ENCODE results near the gene ADAT1.

The ADAT1 gene

DNA sequence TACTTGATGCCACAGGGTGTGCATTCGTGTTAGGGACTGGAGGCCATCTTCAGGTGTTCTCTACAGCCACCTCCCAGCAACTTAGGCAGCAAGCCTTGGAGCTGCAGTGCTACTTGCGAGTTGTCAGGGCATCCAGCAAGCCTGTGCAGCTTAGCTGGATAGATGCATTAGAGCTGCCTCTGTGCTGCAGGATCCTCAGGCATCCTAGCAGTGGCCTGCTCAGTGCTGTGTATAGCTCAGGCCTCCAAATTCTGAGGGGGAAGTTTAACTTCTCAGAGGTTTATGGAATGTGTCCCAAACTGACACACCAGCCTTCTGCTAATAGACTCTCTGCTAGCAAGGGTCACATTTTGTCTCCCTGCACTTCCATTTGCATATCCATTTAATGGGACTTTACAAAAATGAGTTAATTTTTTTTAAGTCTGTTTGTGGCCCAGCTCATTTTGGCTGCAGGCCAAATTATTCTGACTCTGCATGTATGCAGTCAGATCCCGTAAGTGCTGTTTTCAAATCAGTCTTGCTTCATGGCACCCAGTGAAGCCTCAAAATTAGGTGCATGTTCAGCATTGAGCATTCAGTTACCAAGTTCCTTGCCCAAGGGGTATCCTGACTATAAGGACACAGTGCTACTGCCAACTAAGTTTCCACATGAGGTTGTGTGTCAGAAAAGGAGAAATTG is 50.1 kb downstream of the ADAT1 start:
- no peak for TF ChIP-seq GABPA (IDR thresholded peaks at IDR 0.05; ENCODE audit: low read depth)
- TF ChIP-seq REST (IDR thresholded peaks at IDR 0.05; ENCODE audit: insufficient replicate concordance, low read depth): no peak
- DNase-seq (ENCODE audit: low read depth in 1 of 2, low spot score in 1 of 2): no peak
- Histone ChIP-seq H3K27me3 (ENCODE audit: insufficient read depth, poor library complexity, severe bottlenecking) (no peaks in the 10 kb centered on the region), H3K4me3 (replicated peaks; ENCODE audit: insufficient read depth, low read length) (no peak overlapping the region), H3K27ac (replicated peaks) (no peak overlapping the region)

DNA sequence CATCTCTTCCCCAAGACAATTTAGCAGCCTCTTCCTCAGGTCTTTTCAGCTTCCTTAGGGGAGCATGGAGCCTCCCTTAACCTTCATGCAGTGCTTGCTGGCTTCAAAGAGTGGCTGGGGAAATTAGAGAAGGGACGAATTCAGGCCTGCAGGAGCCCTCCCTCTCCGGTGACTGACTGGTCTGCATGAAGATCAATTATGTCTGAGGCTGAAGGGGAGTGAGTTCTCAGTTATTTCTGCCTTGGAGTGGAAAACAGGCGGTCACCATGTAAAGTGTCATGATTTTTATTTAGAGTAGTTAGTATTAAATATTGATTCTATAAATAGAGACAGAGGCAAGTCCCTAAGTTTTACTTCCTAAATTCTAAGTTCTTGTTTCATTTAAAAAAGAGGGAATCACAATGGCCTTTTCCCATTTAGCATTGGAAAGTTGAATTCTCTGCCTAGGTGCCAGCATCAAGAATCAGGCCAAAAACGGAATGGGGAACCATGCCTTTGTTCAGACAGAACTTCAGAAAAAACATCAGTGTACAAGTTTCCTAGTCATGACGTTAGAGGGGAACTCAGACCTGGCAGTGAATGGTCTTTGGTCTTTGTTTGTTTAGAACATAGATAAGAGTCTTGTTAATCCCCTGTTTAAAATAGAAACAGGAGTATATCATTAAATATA is 52.5 kb downstream of the ADAT1 start:
- Histone ChIP-seq H3K4me3 (replicated peaks; ENCODE audit: insufficient read depth, low read length) (no peak overlapping the region), H3K27ac (replicated peaks) (no peak overlapping the region), H3K27me3 (ENCODE audit: insufficient read depth, poor library complexity, severe bottlenecking) (no peaks in the 10 kb centered on the region)
- no peak for DNase-seq (ENCODE audit: low read depth in 1 of 2, low spot score in 1 of 2)
- no peak for TF ChIP-seq POLR2AphosphoS5 (IDR thresholded peaks at IDR 0.05; ENCODE audit: low read depth)
- TF ChIP-seq REST (IDR thresholded peaks at IDR 0.05; ENCODE audit: insufficient replicate concordance, low read depth): no peak
- TF ChIP-seq GABPA (IDR thresholded peaks at IDR 0.05; ENCODE audit: low read depth): no peak
- TF ChIP-seq, protein P1, sequence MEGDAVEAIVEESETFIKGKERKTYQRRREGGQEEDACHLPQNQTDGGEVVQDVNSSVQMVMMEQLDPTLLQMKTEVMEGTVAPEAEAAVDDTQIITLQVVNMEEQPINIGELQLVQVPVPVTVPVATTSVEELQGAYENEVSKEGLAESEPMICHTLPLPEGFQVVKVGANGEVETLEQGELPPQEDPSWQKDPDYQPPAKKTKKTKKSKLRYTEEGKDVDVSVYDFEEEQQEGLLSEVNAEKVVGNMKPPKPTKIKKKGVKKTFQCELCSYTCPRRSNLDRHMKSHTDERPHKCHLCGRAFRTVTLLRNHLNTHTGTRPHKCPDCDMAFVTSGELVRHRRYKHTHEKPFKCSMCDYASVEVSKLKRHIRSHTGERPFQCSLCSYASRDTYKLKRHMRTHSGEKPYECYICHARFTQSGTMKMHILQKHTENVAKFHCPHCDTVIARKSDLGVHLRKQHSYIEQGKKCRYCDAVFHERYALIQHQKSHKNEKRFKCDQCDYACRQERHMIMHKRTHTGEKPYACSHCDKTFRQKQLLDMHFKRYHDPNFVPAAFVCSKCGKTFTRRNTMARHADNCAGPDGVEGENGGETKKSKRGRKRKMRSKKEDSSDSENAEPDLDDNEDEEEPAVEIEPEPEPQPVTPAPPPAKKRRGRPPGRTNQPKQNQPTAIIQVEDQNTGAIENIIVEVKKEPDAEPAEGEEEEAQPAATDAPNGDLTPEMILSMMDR (IDR thresholded peaks at IDR 0.05; ENCODE audit: insufficient read depth, low read length): no peak
- no peak for TF ChIP-seq SPI1 (IDR thresholded peaks at IDR 0.05; ENCODE audit: borderline replicate concordance, low read depth)

DNA sequence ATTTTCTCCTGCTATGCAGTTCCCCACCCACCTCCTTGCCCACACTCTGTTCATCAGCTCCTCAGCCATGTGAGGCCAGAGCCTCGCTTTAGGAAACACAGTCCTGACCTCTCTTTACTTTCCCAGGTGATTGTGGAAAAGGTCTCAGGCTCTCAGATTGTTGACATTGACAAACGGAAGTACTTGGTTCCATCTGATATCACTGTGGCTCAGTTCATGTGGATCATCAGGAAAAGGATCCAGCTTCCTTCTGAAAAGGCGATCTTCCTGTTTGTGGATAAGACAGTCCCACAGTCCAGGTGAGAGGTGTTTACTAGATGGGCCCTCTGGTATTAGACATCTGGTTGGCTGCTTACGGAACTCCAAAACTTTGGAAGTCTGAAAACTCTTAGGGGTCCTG is 55.2 kb downstream of the ADAT1 start:
- no peaks in the 10 kb centered on the region for H3K27me3 ChIP-seq (ENCODE audit: insufficient read depth, poor library complexity, severe bottlenecking)
- no peak for DNase-seq (ENCODE audit: low read depth in 1 of 2, low spot score in 1 of 2)
- no peak for TF ChIP-seq POLR2AphosphoS5 (IDR thresholded peaks at IDR 0.05; ENCODE audit: low read depth)
- no peak for TF ChIP-seq REST (IDR thresholded peaks at IDR 0.05; ENCODE audit: insufficient replicate concordance, low read depth)
- TF ChIP-seq, protein P1 (IDR thresholded peaks at IDR 0.05; ENCODE audit: insufficient read depth, low read length): no peak
- no peak for TF ChIP-seq SPI1 (IDR thresholded peaks at IDR 0.05; ENCODE audit: borderline replicate concordance, low read depth)
- no peak for TF ChIP-seq GABPA (IDR thresholded peaks at IDR 0.05; ENCODE audit: low read depth)
- H3K27ac ChIP-seq (replicated peaks): no peak overlapping the region
- no peak overlapping the region for H3K4me3 ChIP-seq (replicated peaks; ENCODE audit: insufficient read depth, low read length)
